Right ventricle myocardium superior (tissue), 1 donor: ENCODE data around the gene CRISPLD2. TPM values are rescaled to one million over a fixed set of nuclear protein-coding genes. Genes with fewer than 3 reads are reported as not detected.
"Not testable (repeated sequence)": the region's sequence is repeated elsewhere in the genome, so short reads cannot be mapped to it uniquely, and the experiment has no call there.

Experiments used
- ATAC-seq: fragments of 200-7000 bp; cut with Tn5 transposase; one replicate; pipeline ENCODE4 v1.9.1; 2020; ENCODE audit warnings: mild to moderate bottlenecking; ENCODE audit not compliant: poor library complexity
- DNase-seq: peaks from one replicate; pipeline ENCODE4 v3.0.0-alpha.2; 2020
- intact Hi-C: fragments of 100-400 bp; cut with DNase I; formaldehyde crosslinking; loops from one replicate; pipeline ENCODE4 v1.11.2; 2022
- total RNA-seq: library from RNA; stranded (reverse); fragmentation: NEBNext Ultra II Directional; extraction: Animal tissue kit (Norgen Biotek cat#: 25700); gene quantifications from one replicate; pipeline ENCODE4 v1.2.1, GENCODE V29; 2021
- donor health status: DM: no; HTN: yes; CAD: no; lungs with severe emphysema.

Gene CRISPLD2
- total RNA-seq, 1 donor from 2014 or later: 23.5 TPM

GRCh38 chr16:84848986-84849634 lies 29.3 kb downstream of the CRISPLD2 start:
- ATAC-seq: no peak
- intact Hi-C loops: no loop called here
- no peak for DNase-seq

- no peak for DNase-seq
- no peak for ATAC-seq
- intact Hi-C loops: no loop called here
Observed at GRCh38 chr16:84849751-84850150, 30.0 kb downstream of the CRISPLD2 start.

GRCh38 chr16:84850714-84851113 lies 30.9 kb downstream of the CRISPLD2 start:
- DNase-seq: no peak
- no peak for ATAC-seq
- intact Hi-C loops: no loop called here

- DNase-seq (no peak), ATAC-seq (no peak)
- intact Hi-C loops: no loop called here
Observed at GRCh38 chr16:84851192-84852127, 31.7 kb downstream of the CRISPLD2 start.

GRCh38 chr16:84853534-84853933 lies 33.7 kb downstream of the CRISPLD2 start:
- intact Hi-C loops: no loop called here
- ATAC-seq (no peak), DNase-seq (no peak)

- DNase-seq: no peak
- ATAC-seq: no peak
- intact Hi-C loops: no loop called here
Observed at GRCh38 chr16:84854759-84855158, 35.0 kb downstream of the CRISPLD2 start.

- DNase-seq: not testable (repeated sequence)
Observed at GRCh38 chr16:84855435-84856202, 35.8 kb downstream of the CRISPLD2 start.

GRCh38 chr16:84856203-84856581 lies 36.4 kb downstream of the CRISPLD2 start:
- intact Hi-C loops, ATAC-seq, DNase-seq: not testable (repeated sequence)

More at GRCh38 chr16:84855435-84856202, 35.8 kb downstream of the CRISPLD2 start:
- intact Hi-C loops, ATAC-seq: not testable (repeated sequence)

GRCh38 chr16:84856811-84857210 lies 37.0 kb downstream of the CRISPLD2 start:
- ATAC-seq, DNase-seq, intact Hi-C loops: not testable (repeated sequence)

GRCh38 chr16:84859681-84860080 lies 39.9 kb downstream of the CRISPLD2 start:
- no peak for DNase-seq
- intact Hi-C loops: no loop called here
- ATAC-seq: no peak

GRCh38 chr16:84860383-84860782 lies 40.6 kb downstream of the CRISPLD2 start:
- intact Hi-C loops: no loop called here
- DNase-seq: no peak
- no peak for ATAC-seq

GRCh38 chr16:84861671-84862070 lies 41.9 kb downstream of the CRISPLD2 start:
- intact Hi-C loops: no loop called here
- DNase-seq (no peak), ATAC-seq (no peak)

- DNase-seq (no peak), ATAC-seq (no peak)
- intact Hi-C loops: no loop called here
Observed at GRCh38 chr16:84862804-84863480, 43.2 kb downstream of the CRISPLD2 start.

- ATAC-seq (no peak), DNase-seq (peak; percentile 4)
- intact Hi-C loops: no loop called here
Observed at GRCh38 chr16:84863481-84863814, 43.7 kb downstream of the CRISPLD2 start.

- intact Hi-C loops: no loop called here
- ATAC-seq: no peak
- DNase-seq: no peak
Observed at GRCh38 chr16:84864326-84864955, 44.7 kb downstream of the CRISPLD2 start.

- ATAC-seq: no peak
- intact Hi-C loops: no loop called here
- peak; percentile 13 for DNase-seq
Observed at GRCh38 chr16:84867696-84868095, 47.9 kb downstream of the CRISPLD2 start.

- no peak for ATAC-seq
- peak; percentile 14 for DNase-seq
- intact Hi-C loops: no loop called here
Observed at GRCh38 chr16:84868328-84868727, 48.5 kb downstream of the CRISPLD2 start.

- DNase-seq (peak; percentile 29), ATAC-seq (no peak)
- intact Hi-C loops: no loop called here
Observed at GRCh38 chr16:84868829-84869472, 49.2 kb downstream of the CRISPLD2 start.
